GM12891 (cell line): ENCODE measurements around the gene ENGASE.

Source experiments
- DNase-seq: peaks from one replicate; pipeline ENCODE4 v3.0.0; 2011; ENCODE audit warnings: low spot score; ENCODE audit not compliant: insufficient read length
- FAIRE-seq: peaks from 2 replicates; lab custom pipeline; 2011; peaks lifted over from hg19 to GRCh38; lab: Jason Lieb, UNC
- PAX5 ChIP-seq: IDR thresholded peaks from 2 replicates; pipeline ENCODE4 v1.6.1; 2011; ENCODE audit warnings: low read length, moderate library complexity, mild to moderate bottlenecking; ENCODE audit not compliant: insufficient read depth, severe bottlenecking
- POLR2A ChIP-seq: IDR thresholded peaks from 2 replicates; pipeline ENCODE4 v1.6.1; 2011; ENCODE audit warnings: low read depth, low read length, control low read depth
- POLR2AphosphoS5 ChIP-seq: IDR thresholded peaks from 2 replicates; pipeline ENCODE4 v1.6.1; 2011; ENCODE audit warnings: low read depth, low read length, control low read depth
- POU2F2 ChIP-seq: IDR thresholded peaks from 2 replicates; pipeline ENCODE4 v1.6.1; 2011; ENCODE audit warnings: low read depth, mild to moderate bottlenecking, control low read depth, low read length, moderate library complexity
- SPI1 ChIP-seq: IDR thresholded peaks from 2 replicates; pipeline ENCODE4 v1.6.1; 2011; ENCODE audit warnings: low read depth, low read length, control low read depth
- TAF1 ChIP-seq: IDR thresholded peaks from 2 replicates; pipeline ENCODE4 v1.6.1; 2011; ENCODE audit warnings: low read depth, low read length, control low read depth

Gene ENGASE

GRCh38 chr17:79101111-79101673 lies 26.6 kb downstream of the ENGASE start:
- TF ChIP-seq SPI1, result no peak
- no peak for TF ChIP-seq POU2F2
- TF ChIP-seq TAF1, result no peak
- no peak for TF ChIP-seq PAX5
- TF ChIP-seq POLR2AphosphoS5, result no peak
- TF ChIP-seq POLR2A, result no peak
- no peak for DNase-seq
- FAIRE-seq, result no peak

GRCh38 chr17:79102214-79102613 lies 27.6 kb downstream of the ENGASE start:
- DNase-seq (no peak), FAIRE-seq (no peak)
- no peak for TF ChIP-seq TAF1
- TF ChIP-seq POU2F2, result no peak
- no peak for TF ChIP-seq SPI1
- TF ChIP-seq POLR2AphosphoS5, result no peak
- TF ChIP-seq POLR2A, result no peak
- TF ChIP-seq PAX5, result no peak

- DNase-seq (no peak), FAIRE-seq (no peak)
- TF ChIP-seq TAF1 (no peak), POLR2AphosphoS5 (no peak), POU2F2 (no peak), PAX5 (no peak), POLR2A (no peak), SPI1 (no peak)
These were observed 30.4 kb downstream of the ENGASE start for GRCh38 chr17:79104898-79105600.

- FAIRE-seq, result no peak
- DNase-seq, result no peak
- no peak for TF ChIP-seq POLR2AphosphoS5
- TF ChIP-seq SPI1, result no peak
- TF ChIP-seq PAX5, result no peak
- no peak for TF ChIP-seq TAF1
- no peak for TF ChIP-seq POU2F2
- TF ChIP-seq POLR2A, result no peak
These were observed 31.3 kb downstream of the ENGASE start for GRCh38 chr17:79105937-79106336.

GRCh38 chr17:79106958-79107357 lies 32.3 kb downstream of the ENGASE start:
- FAIRE-seq (no peak), DNase-seq (no peak)
- TF ChIP-seq POLR2AphosphoS5 (no peak), SPI1 (no peak), POU2F2 (no peak), PAX5 (no peak), POLR2A (no peak), TAF1 (no peak)

- FAIRE-seq (no peak), DNase-seq (no peak)
- no peak for TF ChIP-seq TAF1
- TF ChIP-seq POU2F2, result no peak
- TF ChIP-seq POLR2A, result no peak
- TF ChIP-seq POLR2AphosphoS5, result no peak
- TF ChIP-seq PAX5, result no peak
- no peak for TF ChIP-seq SPI1
These were observed 33.0 kb downstream of the ENGASE start for GRCh38 chr17:79107499-79108231.

GRCh38 chr17:79108232-79108850 lies 33.7 kb downstream of the ENGASE start:
- no peak for FAIRE-seq
- no peak for TF ChIP-seq POLR2AphosphoS5
- no peak for TF ChIP-seq SPI1
- TF ChIP-seq TAF1, result no peak
- DNase-seq, result no peak

GRCh38 chr17:79108870-79109269 lies 34.2 kb downstream of the ENGASE start:
- DNase-seq (no peak), FAIRE-seq (no peak)
- no peak for TF ChIP-seq POLR2A
- no peak for TF ChIP-seq SPI1
- no peak for TF ChIP-seq PAX5
- TF ChIP-seq POU2F2, result no peak

GRCh38 chr17:79109584-79109983 lies 35.0 kb downstream of the ENGASE start:
- no peak for DNase-seq
- FAIRE-seq, result no peak
- no peak for TF ChIP-seq POU2F2

GRCh38 chr17:79111097-79111496 lies 36.5 kb downstream of the ENGASE start:
- DNase-seq (no peak), FAIRE-seq (no peak)
- no peak for TF ChIP-seq PAX5
- no peak for TF ChIP-seq POU2F2
- TF ChIP-seq POLR2A, result no peak
- TF ChIP-seq POLR2AphosphoS5, result no peak
- TF ChIP-seq TAF1, result no peak
- TF ChIP-seq SPI1, result no peak
